NB4 (cell line): Measurements from ENCODE around the gene ACSM2A.
"Not testable (repeated sequence)": the region's sequence is repeated elsewhere in the genome, so short reads cannot be mapped to it uniquely, and the experiment has no call there.

ENCODE experiments used
- MYC ChIP-seq: IDR thresholded peaks from 2 replicates; pipeline ENCODE4 v1.6.1; 2011; ENCODE audit warnings: low read depth, low read length
- TF ChIP-seq, protein P1 (sequence below): IDR thresholded peaks from one replicate; pipeline ENCODE4 v1.5.1; 2012; ENCODE audit warnings: low read depth, low read length

DNA sequence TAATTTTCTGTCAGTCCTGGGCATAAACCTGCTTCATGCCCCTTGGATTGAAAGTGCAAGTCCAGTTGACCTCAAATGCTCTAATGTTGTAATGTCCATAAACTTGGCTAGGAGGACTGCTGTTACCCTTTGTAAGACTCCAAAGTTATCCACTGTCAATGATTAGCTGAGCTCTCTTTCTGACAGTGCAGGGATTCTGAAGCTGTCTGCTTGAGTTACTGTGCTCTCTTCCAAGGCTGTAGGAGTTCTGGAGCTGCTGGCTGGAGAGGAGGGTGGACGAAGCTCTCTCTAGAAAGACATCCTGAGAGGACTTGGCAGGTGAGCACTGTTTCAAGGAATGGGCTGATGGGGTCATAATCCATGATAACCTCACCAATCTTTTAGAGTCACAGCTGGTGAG lies at the start of gene ACSM2A:
- TF ChIP-seq, protein P1, sequence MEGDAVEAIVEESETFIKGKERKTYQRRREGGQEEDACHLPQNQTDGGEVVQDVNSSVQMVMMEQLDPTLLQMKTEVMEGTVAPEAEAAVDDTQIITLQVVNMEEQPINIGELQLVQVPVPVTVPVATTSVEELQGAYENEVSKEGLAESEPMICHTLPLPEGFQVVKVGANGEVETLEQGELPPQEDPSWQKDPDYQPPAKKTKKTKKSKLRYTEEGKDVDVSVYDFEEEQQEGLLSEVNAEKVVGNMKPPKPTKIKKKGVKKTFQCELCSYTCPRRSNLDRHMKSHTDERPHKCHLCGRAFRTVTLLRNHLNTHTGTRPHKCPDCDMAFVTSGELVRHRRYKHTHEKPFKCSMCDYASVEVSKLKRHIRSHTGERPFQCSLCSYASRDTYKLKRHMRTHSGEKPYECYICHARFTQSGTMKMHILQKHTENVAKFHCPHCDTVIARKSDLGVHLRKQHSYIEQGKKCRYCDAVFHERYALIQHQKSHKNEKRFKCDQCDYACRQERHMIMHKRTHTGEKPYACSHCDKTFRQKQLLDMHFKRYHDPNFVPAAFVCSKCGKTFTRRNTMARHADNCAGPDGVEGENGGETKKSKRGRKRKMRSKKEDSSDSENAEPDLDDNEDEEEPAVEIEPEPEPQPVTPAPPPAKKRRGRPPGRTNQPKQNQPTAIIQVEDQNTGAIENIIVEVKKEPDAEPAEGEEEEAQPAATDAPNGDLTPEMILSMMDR = not testable (repeated sequence)
- TF ChIP-seq MYC = not testable (repeated sequence)
